Suppressor macrophage treated with lipopolysaccharide for 4 hours (primary cell): Measurements from ENCODE around the gene NBPF6.
"Not testable (repeated sequence)": the region's sequence is repeated elsewhere in the genome, so short reads cannot be mapped to it uniquely, and the experiment has no call there.

Experiments
- DNase-seq: peaks from one replicate; pipeline ENCODE4 v3.0.0-alpha.2; 2020

Gene NBPF6

DNA sequence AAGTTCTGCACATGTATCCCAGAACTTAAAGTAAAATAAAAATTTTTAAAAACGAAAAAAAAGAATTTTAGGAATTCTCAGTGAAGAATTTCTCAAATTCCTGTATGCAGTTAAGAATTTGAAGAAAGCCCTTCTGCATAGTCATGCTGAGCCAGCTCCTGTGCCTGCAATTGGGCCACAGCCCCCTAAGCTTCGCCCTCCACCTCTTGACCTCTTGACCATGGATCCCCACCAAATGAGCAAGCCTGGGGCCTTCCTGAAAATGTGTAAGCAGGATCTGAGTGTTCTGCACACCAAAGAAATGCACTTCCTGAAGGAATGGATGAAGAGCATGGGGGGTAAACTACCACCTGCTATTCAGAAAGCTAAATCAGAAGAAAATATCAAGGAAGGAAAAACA lies 52.0 kb downstream of the NBPF6 start:
- DNase-seq: no peak

DNA sequence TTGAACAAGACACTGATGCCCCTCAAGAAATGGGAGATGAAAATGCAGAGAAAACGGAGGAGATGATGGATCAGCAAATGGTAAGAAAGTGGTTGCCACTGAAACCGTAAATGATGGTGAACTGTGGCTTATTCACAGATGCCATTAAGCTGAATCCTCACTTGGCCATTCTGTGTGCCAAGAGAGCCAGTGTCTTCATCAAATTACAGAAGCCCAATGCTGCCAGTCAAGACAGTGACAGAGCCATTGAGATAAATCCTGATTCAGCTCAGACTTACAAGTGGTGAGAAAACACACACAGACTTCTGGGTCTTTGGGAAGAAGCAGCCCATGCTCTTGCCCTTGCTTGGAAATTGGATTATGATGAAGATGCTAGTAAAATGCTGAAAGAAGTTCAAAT lies 52.5 kb downstream of the NBPF6 start:
- no peak for DNase-seq

DNA sequence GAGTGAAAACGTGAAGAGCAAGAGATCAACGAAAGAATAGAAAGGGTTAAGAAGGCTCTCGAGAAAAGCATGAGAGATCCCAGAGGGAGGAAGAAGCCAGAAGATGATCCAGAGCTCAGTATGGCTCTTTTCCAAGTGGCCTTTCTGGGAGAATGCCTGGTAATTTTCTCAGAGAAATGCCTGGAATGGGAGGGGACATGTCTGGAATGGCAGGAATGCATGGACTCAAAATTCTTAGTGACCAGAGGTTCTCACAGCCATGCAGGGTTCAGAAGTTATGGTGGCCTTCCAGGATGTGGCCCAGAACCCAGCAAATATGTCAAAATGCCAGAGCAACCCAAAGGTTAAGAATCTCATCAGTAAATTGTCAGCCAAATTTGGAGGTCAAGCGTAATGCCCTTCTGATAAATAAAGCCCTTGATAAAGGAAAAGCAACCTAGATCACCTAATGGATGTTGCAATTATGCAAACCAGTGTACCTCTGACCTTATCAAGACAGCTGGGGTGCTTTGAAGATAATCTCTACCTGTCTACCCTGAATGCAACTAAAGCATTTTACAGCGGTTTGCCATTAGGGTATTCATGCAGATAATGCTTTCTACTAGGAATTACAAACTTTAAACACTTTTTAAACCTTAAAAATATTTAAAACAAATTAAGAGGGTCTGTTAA lies 53.1 kb downstream of the NBPF6 start:
- DNase-seq: no peak

DNA sequence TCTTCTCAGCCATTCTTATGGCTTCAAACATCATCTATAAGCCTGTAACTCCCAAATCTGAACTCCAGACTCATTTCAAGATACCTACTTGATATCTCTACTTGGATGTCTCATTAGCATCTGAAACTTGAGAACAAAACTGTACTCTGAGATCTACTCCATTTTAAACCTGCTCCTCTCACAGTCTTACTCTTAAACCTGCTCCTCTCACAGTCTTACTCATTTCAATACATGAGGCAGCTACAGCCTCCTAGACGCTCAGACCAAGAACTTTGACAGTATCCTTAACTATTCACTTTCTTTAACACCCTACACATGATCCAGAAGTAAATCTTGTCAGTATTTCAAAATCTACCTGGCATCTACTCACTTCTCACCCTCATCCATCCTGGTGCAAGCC lies 54.3 kb downstream of the NBPF6 start:
- no peak for DNase-seq

DNA sequence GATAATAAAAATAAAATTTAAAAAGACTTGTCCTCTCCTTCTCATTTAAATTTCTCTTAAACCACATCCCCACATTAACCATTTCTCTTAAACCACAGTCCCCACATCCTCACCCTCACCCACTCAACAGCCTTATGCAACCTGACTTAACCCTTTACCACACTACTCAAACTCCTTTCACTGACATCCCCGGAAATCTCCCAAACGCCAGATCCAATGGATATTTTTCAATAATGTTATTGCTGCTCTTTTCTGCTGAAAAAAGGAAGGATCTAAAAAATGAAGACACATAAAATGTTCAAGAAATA lies 55.6 kb downstream of the NBPF6 start:
- no peak for DNase-seq

DNA sequence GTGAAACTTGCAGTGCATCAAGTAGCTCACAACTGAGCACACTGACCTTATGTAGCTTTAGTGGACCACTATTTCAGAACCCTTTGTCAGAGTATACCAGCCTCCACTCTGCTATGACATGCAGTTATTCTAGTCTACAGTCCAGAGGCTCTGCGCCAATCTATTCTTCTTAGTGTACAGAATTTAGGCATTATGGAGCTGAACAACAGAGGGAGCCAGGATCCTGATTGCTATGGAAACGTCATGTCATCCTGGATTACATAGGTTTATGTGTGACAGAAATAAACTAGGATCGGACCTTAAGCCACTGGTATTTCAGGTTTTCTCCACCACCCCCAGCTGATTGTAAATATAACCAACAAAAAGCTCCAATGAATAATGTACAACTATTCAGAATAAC lies 61.6 kb downstream of the NBPF6 start:
- DNase-seq: no peak

DNA sequence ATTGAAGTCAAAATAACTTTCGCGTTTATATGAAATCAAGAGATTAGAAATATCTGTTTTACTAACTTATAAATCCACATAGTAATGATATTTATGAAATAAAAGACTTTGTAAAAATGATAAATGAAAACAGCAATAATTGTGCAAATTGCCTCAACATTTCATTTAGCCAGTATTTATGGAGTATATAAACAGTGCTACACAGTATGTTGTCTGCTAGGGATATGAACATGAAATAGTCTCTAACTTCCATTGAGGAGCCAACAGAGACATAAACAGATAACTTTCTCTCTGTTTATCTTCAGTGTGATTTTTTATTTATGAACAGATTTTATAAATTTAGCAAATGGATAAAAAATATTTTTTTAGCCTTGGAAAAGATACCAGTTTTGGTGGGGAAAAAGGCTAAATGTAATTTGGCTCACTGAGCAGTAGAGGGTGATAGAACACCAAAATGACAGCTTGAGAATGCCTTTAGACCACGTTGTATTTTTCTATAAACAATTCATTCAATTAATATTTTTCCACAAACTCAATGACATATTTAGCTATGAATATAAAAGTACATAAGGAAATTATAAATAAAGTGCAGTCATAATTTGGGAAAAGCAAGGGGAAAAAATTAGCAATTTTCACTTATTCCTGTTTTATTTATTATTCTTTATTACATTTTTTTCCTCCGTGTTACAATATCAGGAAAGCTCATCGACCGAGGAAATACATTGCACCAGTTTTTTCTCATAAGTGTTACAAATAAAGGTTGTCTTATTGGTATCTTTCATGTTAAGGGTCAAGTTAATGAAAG lies 62.3 kb downstream of the NBPF6 start:
- DNase-seq: peak; percentile 63

DNA sequence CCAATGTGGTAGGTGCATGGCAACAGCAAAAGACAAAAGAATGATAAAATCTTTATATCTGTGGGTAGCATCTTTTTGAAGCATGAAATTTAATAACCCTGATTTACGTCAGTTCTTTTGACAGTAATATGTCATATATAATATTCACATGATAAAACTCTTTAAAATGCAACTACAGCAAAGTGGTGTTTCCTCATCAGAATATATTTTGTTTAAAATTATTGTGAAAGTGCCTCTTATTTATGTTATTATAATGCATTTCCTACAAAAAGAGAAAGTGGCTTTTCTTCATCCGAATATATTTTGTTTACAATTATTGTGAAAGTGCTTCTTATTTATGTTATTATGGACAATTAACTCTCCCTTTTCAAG lies 62.9 kb downstream of the NBPF6 start:
- no peak for DNase-seq

DNA sequence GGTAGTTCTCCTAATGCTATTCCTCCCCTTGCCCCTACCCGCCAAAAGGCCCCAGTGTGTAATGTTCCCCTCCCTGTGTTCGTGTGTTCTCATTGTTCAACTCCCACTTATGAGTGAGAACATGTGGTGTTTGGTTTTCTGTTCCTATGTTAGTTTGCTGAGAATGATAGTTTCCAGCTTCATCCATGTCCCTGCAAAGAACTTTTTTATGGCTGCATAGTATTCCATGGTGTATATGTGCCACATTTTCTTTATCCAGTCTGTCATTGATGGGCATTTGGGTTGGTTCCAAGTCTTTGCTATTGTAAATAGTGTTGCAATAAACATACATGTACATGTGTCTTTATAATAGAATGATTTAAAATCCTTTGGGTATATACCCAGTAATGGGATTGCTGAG lies 63.8 kb downstream of the NBPF6 start:
- DNase-seq: not testable (repeated sequence)

DNA sequence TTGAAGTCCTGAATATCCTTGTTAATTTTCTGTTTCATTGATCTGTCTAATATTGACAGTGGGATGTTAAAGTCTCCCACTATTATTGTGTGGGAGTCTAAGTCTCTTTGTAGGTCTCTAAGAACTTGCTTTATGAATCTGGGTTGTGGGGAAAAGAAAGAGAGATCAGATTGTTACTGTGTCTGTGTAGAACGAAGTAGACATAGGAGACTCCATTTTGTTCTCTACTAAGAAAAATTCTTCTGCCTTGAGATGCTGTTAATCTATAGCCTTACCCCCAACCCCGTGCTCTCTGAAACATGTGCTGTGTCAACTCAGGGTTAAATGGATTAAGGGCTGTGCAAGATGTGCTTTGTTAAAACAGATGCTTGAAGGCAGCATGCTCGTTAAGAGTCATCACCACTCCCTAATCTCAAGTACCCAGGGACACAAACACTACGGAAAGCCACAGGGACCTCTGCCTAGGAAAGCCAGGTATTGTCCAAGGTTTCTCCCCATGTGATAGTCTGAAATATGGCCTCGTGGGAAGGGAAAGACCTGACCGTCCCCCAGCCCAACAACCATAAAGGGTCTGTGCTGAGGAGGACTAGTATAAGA lies 67.3 kb downstream of the NBPF6 start:
- DNase-seq: not testable (repeated sequence)
